KOPT-K1 (cell line): ENCODE results near the gene CNTRL.

ENCODE experiments used
- H3K27ac ChIP-seq: fragments of 200-600 bp; sonication (generic); 2 replicates; pipeline ENCODE4 v1.5.1; 2016; ENCODE audit warnings: antibody characterized with exemption, mild to moderate bottlenecking, low read depth, low read length; ENCODE audit not compliant: poor library complexity, severe bottlenecking
- H3K36me3 ChIP-seq: fragments of 200-600 bp; sonication (generic); 2 replicates; pipeline ENCODE4 v1.5.1; 2017; ENCODE audit warnings: antibody characterized with exemption, mild to moderate bottlenecking, low read length, moderate library complexity; ENCODE audit not compliant: insufficient read depth
- H3K9me3 ChIP-seq: fragments of 200-600 bp; sonication (generic); 2 replicates; pipeline ENCODE4 v1.5.1; 2017; ENCODE audit warnings: antibody characterized with exemption, low read length, mild to moderate bottlenecking; ENCODE audit not compliant: insufficient read depth, poor library complexity, severe bottlenecking

CNTRL gene

DNA sequence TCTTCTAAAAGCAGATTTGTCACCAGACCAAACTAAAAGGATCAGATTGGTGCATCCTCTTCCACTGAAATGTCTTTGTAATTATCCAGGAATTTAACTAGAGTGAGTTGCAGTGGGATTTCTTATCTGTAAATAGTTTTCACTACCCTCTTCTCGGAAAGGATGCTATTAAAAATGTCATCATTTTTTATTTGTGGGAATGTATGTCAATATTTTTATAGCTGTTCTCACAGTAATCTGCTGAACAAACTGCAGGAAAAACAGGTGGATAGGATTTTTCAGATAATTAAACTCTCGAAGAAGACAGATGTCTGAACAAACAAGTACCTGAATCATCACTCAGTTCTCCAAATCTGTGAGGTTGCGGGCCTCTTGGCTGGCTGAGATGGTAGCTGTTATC, 64.2 kb downstream of the CNTRL start:
- H3K36me3 ChIP-seq, result peaks cover 100% of the 10 kb centered on the region

DNA sequence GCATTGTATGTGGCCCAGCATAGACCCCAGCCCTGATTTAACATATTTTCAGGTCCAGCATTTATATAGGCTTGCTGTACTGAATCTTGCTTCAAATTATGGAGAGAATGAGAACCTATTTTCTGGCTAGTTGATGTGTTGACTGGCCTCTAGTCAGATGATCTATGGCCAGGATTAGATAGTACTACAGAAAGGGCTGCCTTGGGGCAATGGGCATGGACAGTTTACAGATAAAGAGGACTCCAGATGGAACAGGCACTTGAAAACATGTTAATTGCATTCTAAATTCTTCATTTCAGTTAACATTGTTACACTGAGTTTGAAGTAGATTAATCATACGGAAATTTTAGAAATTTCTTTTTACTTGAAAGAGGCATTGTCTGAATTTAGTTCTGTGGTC, 65.4 kb downstream of the CNTRL start:
- Histone ChIP-seq H3K36me3 (peaks cover 100% of the 10 kb centered on the region), H3K27ac (no peak overlapping the region), H3K9me3 (no peaks in the 10 kb centered on the region)

More for the DNA sequence above, 64.2 kb downstream of the CNTRL start:
- no peak overlapping the region for H3K27ac ChIP-seq
- no peaks in the 10 kb centered on the region for H3K9me3 ChIP-seq

- no peaks in the 10 kb centered on the region for H3K9me3 ChIP-seq
- no peak overlapping the region for H3K27ac ChIP-seq
- peaks cover 100% of the 10 kb centered on the region for H3K36me3 ChIP-seq
Observed at GRCh38 chr9:121141306-121141705, 66.6 kb downstream of the CNTRL start.

DNA sequence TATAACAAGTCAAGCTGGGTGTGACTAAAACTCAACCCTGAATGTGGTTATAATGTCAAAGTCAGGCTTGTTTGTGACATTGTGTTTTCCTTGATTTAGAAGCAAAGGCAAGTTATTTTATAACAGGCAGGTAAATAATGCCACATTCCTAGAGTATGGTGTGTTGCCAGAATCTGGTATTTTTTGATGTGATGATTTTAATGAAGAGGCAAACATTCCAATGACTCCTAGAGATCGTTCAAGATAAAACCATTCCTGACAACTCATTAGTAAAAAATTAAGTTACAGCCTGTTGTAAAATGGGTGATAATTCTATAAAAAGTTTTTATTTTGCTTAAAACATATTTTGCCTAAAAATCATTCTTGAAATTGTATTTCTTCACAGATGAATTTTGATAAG, 67.0 kb downstream of the CNTRL start:
- H3K27ac ChIP-seq, result no peak overlapping the region
- H3K9me3 ChIP-seq, result no peaks in the 10 kb centered on the region
- H3K36me3 ChIP-seq, result peaks cover 100% of the 10 kb centered on the region

GRCh38 chr9:121143771-121144170, 69.0 kb downstream of the CNTRL start:
- Histone ChIP-seq H3K9me3 (no peaks in the 10 kb centered on the region), H3K36me3 (peaks cover 100% of the 10 kb centered on the region), H3K27ac (no peak overlapping the region)

- Histone ChIP-seq H3K9me3 (no peaks in the 10 kb centered on the region), H3K36me3 (peaks cover 100% of the 10 kb centered on the region), H3K27ac (no peak overlapping the region)
Observed at GRCh38 chr9:121144482-121144881, 69.7 kb downstream of the CNTRL start.

GRCh38 chr9:121150188-121150587, 75.4 kb downstream of the CNTRL start:
- Histone ChIP-seq H3K9me3 (no peaks in the 10 kb centered on the region), H3K36me3 (peaks cover 100% of the 10 kb centered on the region), H3K27ac (no peak overlapping the region)

DNA sequence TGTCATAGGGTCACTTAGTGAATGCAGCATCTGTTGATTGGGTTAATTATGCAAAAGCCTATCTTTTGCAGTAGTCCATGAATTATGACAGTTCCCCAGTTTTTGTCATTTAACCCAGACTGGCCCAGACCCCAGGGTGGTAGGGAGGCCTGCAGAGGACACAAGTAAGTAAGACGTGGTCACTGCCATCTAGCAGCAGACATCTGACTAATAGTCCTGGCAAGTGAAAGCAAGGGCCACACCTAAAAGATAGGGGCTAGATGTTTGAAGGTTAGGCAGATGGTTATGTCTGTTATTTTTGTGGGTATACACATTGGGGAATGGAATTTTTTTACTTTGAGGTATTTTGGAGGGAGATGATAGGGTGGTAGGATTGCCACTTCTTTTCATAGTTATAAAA, 78.9 kb downstream of the CNTRL start:
- peaks cover 100% of the 10 kb centered on the region for H3K36me3 ChIP-seq

DNA sequence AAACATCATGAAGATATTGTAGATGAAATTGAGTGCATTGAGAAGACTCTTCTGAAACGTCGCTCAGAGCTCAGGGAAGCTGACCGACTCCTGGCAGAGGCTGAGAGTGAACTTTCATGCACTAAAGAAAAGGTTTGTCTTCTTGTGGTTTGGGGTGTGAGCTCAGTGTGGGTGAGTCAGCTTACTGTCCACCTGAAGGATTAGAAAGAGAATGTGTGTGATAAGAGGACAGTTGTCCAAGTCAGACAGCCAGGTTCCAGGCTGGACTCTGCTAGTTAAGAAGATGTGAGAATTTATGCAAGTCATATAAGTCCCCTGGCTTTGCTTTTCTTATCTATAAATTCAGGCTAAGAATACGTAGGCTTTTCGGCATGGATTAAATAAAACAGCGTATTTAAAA, 80.0 kb downstream of the CNTRL start:
- no peak overlapping the region for H3K27ac ChIP-seq
- H3K9me3 ChIP-seq, result no peaks in the 10 kb centered on the region
- peaks cover 100% of the 10 kb centered on the region for H3K36me3 ChIP-seq

More for the DNA sequence above, 78.9 kb downstream of the CNTRL start:
- no peaks in the 10 kb centered on the region for H3K9me3 ChIP-seq
- no peak overlapping the region for H3K27ac ChIP-seq

- H3K36me3 ChIP-seq, result peaks cover 100% of the 10 kb centered on the region
- H3K27ac ChIP-seq, result no peak overlapping the region
Observed at GRCh38 chr9:121156263-121156731, 81.5 kb downstream of the CNTRL start.

GRCh38 chr9:121157939-121158338, 83.2 kb downstream of the CNTRL start:
- Histone ChIP-seq H3K36me3 (peaks cover 100% of the 10 kb centered on the region), H3K9me3 (no peaks in the 10 kb centered on the region), H3K27ac (no peak overlapping the region)

More at GRCh38 chr9:121156263-121156731, 81.5 kb downstream of the CNTRL start:
- no peaks in the 10 kb centered on the region for H3K9me3 ChIP-seq

DNA sequence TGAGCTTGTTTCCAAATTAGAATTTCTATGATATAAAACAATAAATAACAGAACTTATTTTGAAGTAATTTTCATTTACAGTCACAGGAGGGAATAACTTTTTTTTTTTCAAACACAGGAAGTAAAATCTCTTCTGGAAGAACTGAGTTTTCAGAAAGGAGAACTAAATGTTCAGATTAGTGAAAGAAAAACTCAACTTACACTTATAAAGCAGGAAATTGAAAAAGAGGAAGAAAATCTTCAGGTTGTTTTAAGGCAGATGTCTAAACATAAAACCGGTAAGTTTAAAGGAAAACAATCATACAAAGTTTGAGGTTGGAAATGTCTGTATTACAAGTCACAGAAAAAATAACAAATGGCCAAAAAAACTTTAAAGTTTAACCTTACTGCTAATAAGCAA, 85.3 kb downstream of the CNTRL start:
- Histone ChIP-seq H3K27ac (no peak overlapping the region), H3K36me3 (peaks cover 100% of the 10 kb centered on the region), H3K9me3 (no peaks in the 10 kb centered on the region)

DNA sequence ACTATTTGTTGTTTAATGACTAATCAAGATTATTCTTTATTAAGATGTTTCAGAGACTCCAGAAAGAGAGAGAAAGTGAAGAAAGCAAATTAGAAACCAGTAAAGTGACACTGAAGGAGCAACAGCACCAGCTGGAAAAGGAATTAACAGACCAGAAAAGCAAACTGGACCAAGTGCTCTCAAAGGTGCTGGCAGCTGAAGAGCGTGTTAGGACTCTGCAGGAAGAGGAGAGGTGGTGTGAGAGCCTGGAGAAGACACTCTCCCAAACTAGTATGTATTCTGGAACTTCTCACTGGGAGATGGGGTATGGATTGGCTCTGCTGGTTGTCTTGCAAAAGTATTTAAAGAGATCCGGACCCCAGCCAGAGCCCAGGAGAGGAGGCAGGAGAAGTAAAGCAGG, 93.3 kb downstream of the CNTRL start:
- Histone ChIP-seq H3K36me3 (peaks cover 89% of the 10 kb centered on the region), H3K27ac (no peak overlapping the region), H3K9me3 (no peaks in the 10 kb centered on the region)

GRCh38 chr9:121169094-121169601, 94.4 kb downstream of the CNTRL start:
- H3K36me3 ChIP-seq, result peaks cover 89% of the 10 kb centered on the region
- no peak overlapping the region for H3K27ac ChIP-seq
- no peaks in the 10 kb centered on the region for H3K9me3 ChIP-seq

DNA sequence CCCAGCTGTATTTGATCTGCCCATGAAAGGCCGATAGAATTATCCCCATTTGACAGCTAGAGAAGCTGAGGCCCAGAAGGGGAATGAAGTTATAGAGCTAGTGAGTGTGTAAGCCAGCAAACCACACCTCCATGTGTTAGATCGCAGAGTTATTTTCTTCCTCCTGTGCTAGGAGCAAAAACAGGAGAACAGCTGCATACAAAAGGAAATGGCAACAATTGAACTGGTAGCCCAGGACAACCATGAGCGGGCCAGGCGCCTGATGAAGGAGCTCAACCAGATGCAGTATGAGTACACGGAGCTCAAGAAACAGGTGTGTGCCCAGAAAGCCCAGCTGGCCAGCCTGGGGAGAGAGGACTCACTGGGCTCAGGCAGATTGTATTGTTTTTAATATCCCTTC, 96.5 kb downstream of the CNTRL start:
- Histone ChIP-seq H3K9me3 (no peaks in the 10 kb centered on the region), H3K27ac (no peak overlapping the region), H3K36me3 (peaks cover 90% of the 10 kb centered on the region)

DNA sequence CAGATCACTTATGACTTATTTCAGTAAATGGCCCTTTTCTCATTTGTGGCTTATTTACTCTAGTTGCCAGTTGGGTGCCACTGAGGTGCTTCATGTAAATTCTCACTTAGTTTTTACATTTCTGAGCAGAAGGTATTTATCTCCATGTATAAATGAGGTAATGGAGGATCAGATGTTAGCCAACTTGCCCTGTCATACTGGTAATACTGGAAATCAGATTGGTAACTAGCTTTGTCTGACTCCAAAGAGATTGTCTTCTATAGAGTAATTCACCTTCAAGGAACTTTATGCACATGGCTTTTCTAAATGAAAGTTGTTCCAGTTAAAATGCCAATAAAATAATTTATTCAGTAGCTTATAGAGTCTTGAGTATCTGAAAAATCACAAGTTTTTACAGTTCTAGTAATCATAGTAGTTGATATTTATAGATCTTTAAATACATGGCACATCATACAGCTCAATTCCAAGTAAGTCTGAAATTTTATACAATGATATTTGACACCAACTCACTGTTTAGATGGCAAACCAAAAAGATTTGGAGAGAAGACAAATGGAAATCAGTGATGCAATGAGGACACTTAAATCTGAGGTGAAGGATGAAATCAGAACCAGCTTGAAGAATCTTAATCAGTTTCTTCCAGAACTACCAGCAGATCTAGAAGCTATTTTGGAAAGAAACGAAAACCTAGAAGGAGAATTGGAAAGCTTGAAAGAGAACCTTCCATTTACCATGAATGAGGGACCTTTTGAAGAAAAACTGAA, 98.2 kb downstream of the CNTRL start:
- H3K27ac ChIP-seq, result no peak overlapping the region
- H3K36me3 ChIP-seq, result peaks cover 90% of the 10 kb centered on the region
- H3K9me3 ChIP-seq, result no peaks in the 10 kb centered on the region
